IMR-90 (cell line): Measurements from ENCODE around the gene ZNF814. TPM values are rescaled to one million over a fixed set of nuclear protein-coding genes. Genes with fewer than 3 reads are reported as not detected.
"Not testable (repeated sequence)": the region's sequence is repeated elsewhere in the genome, so short reads cannot be mapped to it uniquely, and the experiment has no call there.

Experiments used
- ATAC-seq: fragments of 200-7000 bp; cut with Tn5 transposase; 2 replicates; pipeline ENCODE4 v1.9.1; 2020; ENCODE audit warnings: low read depth, mild to moderate bottlenecking, moderate library complexity
- BruUV-seq: library from RNA; stranded (reverse); fragments of 400-500 nt; replicated peaks from 2 replicates; lab custom pipeline; 2021; lab: Mats Ljungman, UMichigan
- CTCF ChIA-PET: fragments of 300-600 bp; formaldehyde crosslinking; extraction: SDS; loops from one replicate; lab custom pipeline; 2021; ENCODE audit warnings: antibody characterized with exemption; lab: Yijun Ruan, JAX
- POLR2A ChIA-PET: fragments of 300-600 bp; sonication (Branson Sonifier 250); formaldehyde crosslinking; loops from one replicate; lab custom pipeline; 2022; ENCODE audit warnings: antibody characterized with exemption; ENCODE audit not compliant: unreplicated experiment; lab: Charles Lee
- DNase-seq: peaks from one replicate; pipeline ENCODE4 v3.0.0; 2013
- H2AFZ ChIP-seq: replicated peaks from 2 replicates; pipeline ENCODE3; 2013; ENCODE audit warnings: low read length, mild to moderate bottlenecking; ENCODE audit not compliant: poor library complexity
- H2AK5ac ChIP-seq: 2 replicates; pipeline ENCODE4 v1.6.1; 2013; ENCODE audit warnings: low read depth, low read length, inconsistent platforms
- H2AK9ac ChIP-seq: replicated peaks from 2 replicates; pipeline ENCODE3; 2013; ENCODE audit warnings: mild to moderate bottlenecking, low read depth, low read length, moderate library complexity; ENCODE audit not compliant: poor library complexity
- H2BK120ac ChIP-seq: 2 replicates; pipeline ENCODE4 v1.6.1; 2013; ENCODE audit warnings: low read depth, low read length, inconsistent platforms
- H2BK15ac ChIP-seq: 3 replicates; pipeline ENCODE4 v1.6.1; 2013; ENCODE audit warnings: low read depth, low read length, inconsistent platforms
- H2BK20ac ChIP-seq: 2 replicates; pipeline ENCODE4 v1.6.1; 2013; ENCODE audit warnings: low read depth, mild to moderate bottlenecking, inconsistent platforms, low read length, moderate library complexity
- H2BK5ac ChIP-seq: 2 replicates; pipeline ENCODE4 v1.6.1; 2013; ENCODE audit warnings: mild to moderate bottlenecking, low read depth, low read length, inconsistent platforms; ENCODE audit not compliant: poor library complexity, severe bottlenecking
- H3K14ac ChIP-seq: replicated peaks from 2 replicates; pipeline ENCODE4 v1.6.1; 2013; ENCODE audit warnings: low read depth, low read length, inconsistent platforms
- H3K18ac ChIP-seq: 2 replicates; pipeline ENCODE4 v1.6.1; 2013; ENCODE audit warnings: low read depth, low read length, control low read depth
- H3K23ac ChIP-seq: 2 replicates; pipeline ENCODE4 v1.6.1; 2013; ENCODE audit warnings: low read depth, low read length, inconsistent platforms
- H3K27ac ChIP-seq: 2 replicates; pipeline ENCODE4 v1.5.1; 2013; ENCODE audit warnings: mild to moderate bottlenecking, control low read depth, low read length; ENCODE audit not compliant: insufficient read depth
- H3K27me3 ChIP-seq: 2 replicates; pipeline ENCODE4 v1.6.1; 2013; ENCODE audit warnings: low read length; ENCODE audit not compliant: control insufficient read depth, insufficient read depth
- H3K36me3 ChIP-seq: 2 replicates; pipeline ENCODE4 v1.6.1; 2013; ENCODE audit warnings: low read length, mixed read lengths; ENCODE audit not compliant: control insufficient read depth, insufficient read depth
- H3K4ac ChIP-seq: 2 replicates; pipeline ENCODE4 v1.6.1; 2013; ENCODE audit warnings: low read depth, low read length, inconsistent platforms
- H3K4me1 ChIP-seq: 2 replicates; pipeline ENCODE4 v1.6.1; 2013; ENCODE audit warnings: low read length, mixed read lengths; ENCODE audit not compliant: control insufficient read depth, insufficient read depth
- H3K4me2 ChIP-seq: 2 replicates; pipeline ENCODE4 v1.6.1; 2013; ENCODE audit warnings: low read depth, mild to moderate bottlenecking, control low read depth, low read length, moderate library complexity
- H3K4me3 ChIP-seq: 2 replicates; pipeline ENCODE4 v1.5.1; 2013; ENCODE audit warnings: low read depth, mild to moderate bottlenecking, control low read depth, low read length, moderate library complexity; ENCODE audit not compliant: insufficient read depth
- H3K56ac ChIP-seq: 2 replicates; pipeline ENCODE4 v1.6.1; 2013; ENCODE audit warnings: low read length, inconsistent platforms; ENCODE audit not compliant: insufficient read depth; ENCODE audit errors: extremely low read depth
- H3K79me1 ChIP-seq, 2 experiments: 2 replicates each; pipeline ENCODE4 v1.6.1; 2013; ENCODE audit warnings: low read length in 2 of 2, inconsistent platforms in 1 of 2, low read depth in 1 of 2
- H3K9ac ChIP-seq: 2 replicates; pipeline ENCODE4 v1.6.1; 2013; ENCODE audit warnings: low read depth, low read length, control low read depth
- H3K9me1 ChIP-seq: 2 replicates; pipeline ENCODE4 v1.6.1; 2013; ENCODE audit warnings: low read length, inconsistent platforms; ENCODE audit not compliant: insufficient read depth
- H3K9me3 ChIP-seq: 2 replicates; pipeline ENCODE4 v1.6.1; 2013; ENCODE audit warnings: low read length; ENCODE audit not compliant: control insufficient read depth, insufficient read depth
- H4K20me1 ChIP-seq: 2 replicates; pipeline ENCODE4 v1.6.1; 2013; ENCODE audit warnings: low read length, inconsistent platforms; ENCODE audit not compliant: insufficient read depth
- H4K5ac ChIP-seq: 2 replicates; pipeline ENCODE4 v1.6.1; 2013; ENCODE audit warnings: mild to moderate bottlenecking, low read depth, low read length, control low read depth
- H4K8ac ChIP-seq, 2 experiments: 2 replicates each; pipeline ENCODE4 v1.6.1; 2013; ENCODE audit warnings: low read depth in 2 of 2, low read length in 2 of 2, control low read depth in 1 of 2, inconsistent platforms in 1 of 2
- H4K91ac ChIP-seq: 2 replicates; pipeline ENCODE4 v1.6.1; 2013; ENCODE audit warnings: low read depth, low read length, inconsistent platforms; ENCODE audit not compliant: insufficient read depth
- WGBS, 2 experiments: methylation state at CpG; one replicate each; pipeline versions ENCODE4 v1.1.5 to v1.1.7; 2013; ENCODE audit warnings: missing lambda C conversion rate in 2 of 2; ENCODE audit not compliant: insufficient read length in 1 of 2; ENCODE audit errors: extremely low coverage in 2 of 2; 5-methylcytosine and 5-hydroxymethylcytosine counted together
- dilution Hi-C: fragments of 300-500 bp; cut with HindIII; formaldehyde crosslinking; loops from one replicate; pipeline ENCODE4 v1.14.3; 2018; ENCODE audit warnings: low sequenced_read_pairs; ENCODE audit not compliant: unreplicated experiment
- in situ Hi-C: fragments of 300-500 bp; cut with MboI; formaldehyde crosslinking; loops from 3 replicates; pipeline ENCODE4 v1.14.3; 2019; ENCODE audit warnings: low sequenced_read_pairs, inconsistent platforms, mixed read lengths
- intact Hi-C: fragments of 100-400 bp; cut with micrococcal nuclease; formaldehyde crosslinking; loops from 2 replicates; pipeline ENCODE4 v1.10.0; 2022
- polyA plus RNA-seq, 3 experiments: library from polyadenylated mRNA; depleted of rRNA; stranded (reverse); fragments of >200 nt; gene quantifications; 2 replicates each; pipeline ENCODE4 v1.2.3, GENCODE V29; 2012; ENCODE audit warnings: low replicate concordance in 1 of 3
- total RNA-seq: library from RNA; depleted of rRNA; stranded (reverse); fragments of >200 nt; gene quantifications from 2 replicates; pipeline ENCODE4 v1.2.3, GENCODE V29; 2012

The ZNF814 gene
- total and polyA plus RNA-seq, 2 of the 4 experiments (the other 2 are of a cell fraction) = 3.9 to 5.9 TPM

DNA sequence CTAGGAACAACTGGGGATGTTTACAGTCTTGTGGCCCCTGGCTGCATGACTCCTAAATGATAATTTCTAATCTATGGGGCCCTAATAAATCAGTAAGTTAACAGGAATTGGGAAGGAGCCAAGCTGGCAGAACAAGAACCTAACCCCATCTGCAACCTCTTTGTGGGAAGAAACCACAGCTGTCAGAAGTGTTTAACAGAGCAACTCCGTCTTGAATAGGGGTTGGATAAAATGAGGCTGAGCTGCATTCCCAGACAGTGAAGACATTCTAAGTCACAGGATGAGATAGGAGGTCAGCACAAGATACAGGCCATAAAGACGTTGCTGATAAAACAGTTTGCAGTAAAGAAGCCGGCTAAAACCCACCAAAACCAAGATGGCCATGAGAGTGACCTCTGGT lies 1.9 kb upstream of the ZNF814 start:
- H3K23ac ChIP-seq, H2AFZ ChIP-seq, H3K9me1 ChIP-seq, H2AK9ac ChIP-seq, POLR2A ChIA-PET, H4K8ac ChIP-seq, H3K14ac ChIP-seq, H4K91ac ChIP-seq, dilution Hi-C loops, BruUV-seq, H3K9me3 ChIP-seq, CTCF ChIA-PET, intact Hi-C loops, in situ Hi-C loops, H3K4ac ChIP-seq, H3K56ac ChIP-seq, H3K18ac ChIP-seq, H3K27me3 ChIP-seq, H3K4me3 ChIP-seq, H2BK5ac ChIP-seq, H2BK20ac ChIP-seq, H2BK120ac ChIP-seq, H3K27ac ChIP-seq, H3K4me2 ChIP-seq, H2AK5ac ChIP-seq, H4K5ac ChIP-seq, H2BK15ac ChIP-seq, H3K36me3 ChIP-seq, H3K9ac ChIP-seq, H4K20me1 ChIP-seq, H3K4me1 ChIP-seq: not testable (repeated sequence)
- no CpG with 5 or more reads among the region's 3 CpGs for WGBS, 2 experiments
- peak; percentile 80 for DNase-seq
- peak; percentile 40 for ATAC-seq
- peaks cover 8 to 25% of the 10 kb centered on the region in 2 experiments; a peak in 3 of 4 replicates for H3K79me1 ChIP-seq
